Astrocyte of the hippocampus (primary cell): ENCODE measurements around the gene TDRD12.
"Not testable (repeated sequence)": the region's sequence is repeated elsewhere in the genome, so short reads cannot be mapped to it uniquely, and the experiment has no call there.

Experiments
- DNase-seq: peaks from one replicate; pipeline ENCODE4 v3.0.0; 2011; ENCODE audit warnings: low read depth, low spot score

Gene TDRD12

GRCh38 chr19:32830231-32831014 is 110.9 kb downstream of the TDRD12 start:
- DNase-seq, result peak; percentile 87

- no peak for DNase-seq
These were observed 112.0 kb downstream of the TDRD12 start for GRCh38 chr19:32831611-32832010.

GRCh38 chr19:32832094-32832493 is 112.5 kb downstream of the TDRD12 start:
- DNase-seq, result not testable (repeated sequence)

- not testable (repeated sequence) for DNase-seq
These were observed 113.3 kb downstream of the TDRD12 start for GRCh38 chr19:32832825-32833224.

GRCh38 chr19:32833388-32833787 is 113.8 kb downstream of the TDRD12 start:
- DNase-seq, result not testable (repeated sequence)

GRCh38 chr19:32837531-32837930 is 118.0 kb downstream of the TDRD12 start:
- no peak for DNase-seq

GRCh38 chr19:32842061-32842460 is 122.5 kb downstream of the TDRD12 start:
- DNase-seq, result no peak

- DNase-seq, result no peak
These were observed 124.2 kb downstream of the TDRD12 start for GRCh38 chr19:32843716-32844245.

GRCh38 chr19:32848035-32848434 is 128.5 kb downstream of the TDRD12 start:
- not testable (repeated sequence) for DNase-seq

- DNase-seq, result no peak
These were observed 132.6 kb downstream of the TDRD12 start for GRCh38 chr19:32852216-32852615.

GRCh38 chr19:32856818-32857217 is 137.3 kb downstream of the TDRD12 start:
- DNase-seq, result not testable (repeated sequence)

- DNase-seq, result no peak
These were observed 138.0 kb downstream of the TDRD12 start for GRCh38 chr19:32857584-32857983.

- no peak for DNase-seq
These were observed 138.6 kb downstream of the TDRD12 start for GRCh38 chr19:32858155-32858554.

GRCh38 chr19:32858559-32858958 is 139.0 kb downstream of the TDRD12 start:
- no peak for DNase-seq

GRCh38 chr19:32859591-32859990 is 140.0 kb downstream of the TDRD12 start:
- no peak for DNase-seq

- no peak for DNase-seq
These were observed 142.0 kb downstream of the TDRD12 start for GRCh38 chr19:32861596-32861995.

GRCh38 chr19:32862173-32862572 is 142.6 kb downstream of the TDRD12 start:
- DNase-seq, result no peak

GRCh38 chr19:32862741-32863140 is 143.2 kb downstream of the TDRD12 start:
- no peak for DNase-seq

- DNase-seq, result no peak
These were observed 143.7 kb downstream of the TDRD12 start for GRCh38 chr19:32863301-32863700.

- no peak for DNase-seq
These were observed 144.3 kb downstream of the TDRD12 start for GRCh38 chr19:32863841-32864240.

GRCh38 chr19:32864318-32865007 is 144.9 kb downstream of the TDRD12 start:
- DNase-seq, result no peak

GRCh38 chr19:32865326-32865725 is 145.8 kb downstream of the TDRD12 start:
- no peak for DNase-seq

- DNase-seq, result no peak
These were observed 146.5 kb downstream of the TDRD12 start for GRCh38 chr19:32866061-32866460.
